ENCODE results near the gene CFAP99. TPM values are rescaled to one million over a fixed set of nuclear protein-coding genes. Genes with fewer than 3 reads are reported as not detected.

Gene CFAP99
- total RNA-seq, 1 donor from 2014 or later: not detected

- Mint-ChIP-seq H3K27ac (no peak overlapping the region), H3K4me3 (ENCODE audit: low read depth) (no peak overlapping the region), H3K4me1 (ENCODE audit: low read depth) (peaks cover 7% of the 10 kb centered on the region), H3K27me3 (peaks cover 36% of the 10 kb centered on the region), H3K36me3 (ENCODE audit: insufficient read depth) (no peaks in the 10 kb centered on the region), H3K9me3 (ENCODE audit: low read depth) (no peaks in the 10 kb centered on the region)
- no peak for TF ChIP-seq CTCF (IDR thresholded peaks at IDR 0.05; ENCODE audit: unreplicated experiment)
- DNase-seq (ENCODE audit: low spot score, unreplicated experiment): no peak
These were observed 30.9 kb upstream of the CFAP99 start for GRCh38 chr4:2387829-2388228.

DNA sequence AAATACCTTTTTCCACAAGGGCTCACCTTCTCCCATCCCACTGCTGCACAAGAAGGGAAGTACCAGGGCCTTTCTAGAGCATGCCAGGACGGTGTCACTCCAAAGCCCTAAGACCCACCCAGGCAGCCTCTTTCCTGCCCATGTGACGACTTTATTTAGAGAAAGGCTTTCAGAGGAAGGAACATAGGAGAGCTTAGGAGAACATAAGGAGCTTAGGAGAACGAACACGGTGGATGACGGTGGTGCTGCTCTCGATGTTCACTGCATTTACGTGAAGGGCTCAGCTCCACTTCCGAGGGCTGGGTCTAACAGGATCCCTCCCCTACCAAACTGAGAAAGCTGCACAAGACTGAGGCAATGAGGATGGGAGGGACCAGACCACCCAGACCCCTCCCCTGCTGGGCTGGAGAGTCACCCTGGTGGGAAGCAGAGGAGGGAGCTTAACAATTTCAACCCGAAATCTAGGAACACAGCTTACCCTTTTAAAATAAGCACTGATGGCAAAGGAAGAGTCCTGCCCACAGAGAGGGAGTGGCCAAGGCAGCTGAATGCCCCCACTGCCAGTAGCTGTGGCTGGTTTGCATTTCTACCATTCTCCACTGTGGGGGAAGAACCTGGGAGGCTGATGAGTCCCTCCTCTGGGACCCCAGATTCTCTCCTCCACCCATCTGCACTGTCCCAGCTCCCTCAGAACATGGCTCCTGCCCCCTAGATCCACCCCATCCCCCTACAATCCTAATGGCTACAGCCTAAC is 30.1 kb upstream of the CFAP99 start:
- Mint-ChIP-seq H3K36me3 (ENCODE audit: insufficient read depth) (no peaks in the 10 kb centered on the region), H3K27me3 (peaks cover 36% of the 10 kb centered on the region), H3K9me3 (ENCODE audit: low read depth) (no peaks in the 10 kb centered on the region), H3K4me3 (ENCODE audit: low read depth) (no peak overlapping the region), H3K4me1 (ENCODE audit: low read depth) (peaks cover 15% of the 10 kb centered on the region), H3K27ac (no peak overlapping the region)
- TF ChIP-seq CTCF (IDR thresholded peaks at IDR 0.05; ENCODE audit: unreplicated experiment): no peak
- DNase-seq (ENCODE audit: low spot score, unreplicated experiment): no peak

- no peaks in the 10 kb centered on the region for H3K9me3 Mint-ChIP-seq (ENCODE audit: low read depth)
- H3K27me3 Mint-ChIP-seq: peaks cover 36% of the 10 kb centered on the region
- H3K4me1 Mint-ChIP-seq (ENCODE audit: low read depth): peaks cover 15% of the 10 kb centered on the region
- no peak for DNase-seq (ENCODE audit: low spot score, unreplicated experiment)
- H3K4me3 Mint-ChIP-seq (ENCODE audit: low read depth): no peak overlapping the region
- H3K27ac Mint-ChIP-seq: no peak overlapping the region
- no peaks in the 10 kb centered on the region for H3K36me3 Mint-ChIP-seq (ENCODE audit: insufficient read depth)
- TF ChIP-seq CTCF (IDR thresholded peaks at IDR 0.05; ENCODE audit: unreplicated experiment): no peak
These were observed 29.1 kb upstream of the CFAP99 start for GRCh38 chr4:2389691-2390090.

- peaks cover 38% of the 10 kb centered on the region for H3K27me3 Mint-ChIP-seq
- peaks cover 15% of the 10 kb centered on the region for H3K4me1 Mint-ChIP-seq (ENCODE audit: low read depth)
- H3K9me3 Mint-ChIP-seq (ENCODE audit: low read depth): no peaks in the 10 kb centered on the region
- no peak overlapping the region for H3K4me3 Mint-ChIP-seq (ENCODE audit: low read depth)
- H3K36me3 Mint-ChIP-seq (ENCODE audit: insufficient read depth): no peaks in the 10 kb centered on the region
- DNase-seq (ENCODE audit: low spot score, unreplicated experiment): no peak
- no peak for TF ChIP-seq CTCF (IDR thresholded peaks at IDR 0.05; ENCODE audit: unreplicated experiment)
- H3K27ac Mint-ChIP-seq: no peak overlapping the region
These were observed 28.6 kb upstream of the CFAP99 start for GRCh38 chr4:2390146-2390545.

- Mint-ChIP-seq H3K36me3 (ENCODE audit: insufficient read depth) (no peaks in the 10 kb centered on the region), H3K4me3 (ENCODE audit: low read depth) (no peak overlapping the region), H3K27ac (no peak overlapping the region), H3K4me1 (ENCODE audit: low read depth) (peaks cover 15% of the 10 kb centered on the region), H3K9me3 (ENCODE audit: low read depth) (no peaks in the 10 kb centered on the region), H3K27me3 (peaks cover 39% of the 10 kb centered on the region)
- DNase-seq (ENCODE audit: low spot score, unreplicated experiment): no peak
- TF ChIP-seq CTCF (IDR thresholded peaks at IDR 0.05; ENCODE audit: unreplicated experiment): no peak
These were observed 27.9 kb upstream of the CFAP99 start for GRCh38 chr4:2390784-2391421.

Measured in progenitor cell of endocrine pancreas (in vitro differentiated cells).